Endothelial cell (in vitro differentiated cells): Measurements from ENCODE around the gene DOCK6. TPM values are rescaled to one million over a fixed set of nuclear protein-coding genes. Genes with fewer than 3 reads are reported as not detected.

Experiments used
- DNase-seq: peaks from one replicate; pipeline ENCODE4 v3.0.0; 2021; ENCODE audit warnings: low spot score
- H3K27ac Mint-ChIP-seq: one replicate; pipeline ENCODE4 v1.8.0; 2021; ENCODE audit warnings: mixed read lengths, inconsistent platforms; ENCODE audit not compliant: unreplicated experiment
- H3K27me3 Mint-ChIP-seq: one replicate; pipeline ENCODE4 v1.8.0; 2021; ENCODE audit warnings: mild to moderate bottlenecking, moderate library complexity, mixed read lengths, inconsistent platforms; ENCODE audit not compliant: unreplicated experiment
- H3K36me3 Mint-ChIP-seq: one replicate; pipeline ENCODE4 v1.8.0; 2021; ENCODE audit warnings: mild to moderate bottlenecking, low read depth, mixed read lengths, inconsistent platforms; ENCODE audit not compliant: unreplicated experiment
- H3K4me1 Mint-ChIP-seq: one replicate; pipeline ENCODE4 v1.8.0; 2021; ENCODE audit warnings: mild to moderate bottlenecking, mixed read lengths, inconsistent platforms; ENCODE audit not compliant: unreplicated experiment
- H3K4me3 Mint-ChIP-seq: one replicate; pipeline ENCODE4 v1.8.0; 2021; ENCODE audit warnings: mild to moderate bottlenecking, mixed read lengths, inconsistent platforms; ENCODE audit not compliant: unreplicated experiment
- H3K9me3 Mint-ChIP-seq: one replicate; pipeline ENCODE4 v1.8.0; 2021; ENCODE audit warnings: mixed read lengths, inconsistent platforms; ENCODE audit not compliant: unreplicated experiment
- CTCF ChIP-seq: fragments of 200-600 bp; sonication (generic); IDR thresholded peaks from one replicate; pipeline ENCODE4 v1.5.0; 2021; ENCODE audit warnings: antibody characterized with exemption; ENCODE audit not compliant: unreplicated experiment
- total RNA-seq: library from RNA; stranded (reverse); fragmentation: NEBNext Ultra II Directional; extraction: Animal tissue kit (Norgen Biotek cat#: 25700); gene quantifications from one replicate; pipeline ENCODE4 v1.2.1, GENCODE V29; 2021; ENCODE audit not compliant: unreplicated experiment

The DOCK6 gene
- total RNA-seq, 1 donor from 2014 or later = 411 TPM

- Mint-ChIP-seq H3K4me3 (no peak overlapping the region), H3K27me3 (peaks cover 2% of the 10 kb centered on the region), H3K36me3 (no peaks in the 10 kb centered on the region), H3K27ac (peak overlapping the region; percentile 70), H3K4me1 (peaks cover 14% of the 10 kb centered on the region), H3K9me3 (no peaks in the 10 kb centered on the region)
- no peak for TF ChIP-seq CTCF
- no peak for DNase-seq
Observed at GRCh38 chr19:11278670-11279069, 16.3 kb upstream of the DOCK6 start.

GRCh38 chr19:11274533-11275086, 12.3 kb upstream of the DOCK6 start:
- Mint-ChIP-seq H3K27ac (no peak overlapping the region), H3K27me3 (peaks cover 2% of the 10 kb centered on the region), H3K36me3 (no peaks in the 10 kb centered on the region), H3K4me1 (peaks cover 10% of the 10 kb centered on the region), H3K9me3 (no peaks in the 10 kb centered on the region), H3K4me3 (no peak overlapping the region)
- DNase-seq = no peak
- TF ChIP-seq CTCF = no peak

- Mint-ChIP-seq H3K27me3 (peaks cover 2% of the 10 kb centered on the region), H3K4me1 (peaks cover 14% of the 10 kb centered on the region), H3K9me3 (no peaks in the 10 kb centered on the region), H3K27ac (no peak overlapping the region), H3K4me3 (no peak overlapping the region), H3K36me3 (no peaks in the 10 kb centered on the region)
- TF ChIP-seq CTCF = no peak
- DNase-seq = no peak
Observed at GRCh38 chr19:11273989-11274388, 11.7 kb upstream of the DOCK6 start.

- Mint-ChIP-seq H3K36me3 (no peaks in the 10 kb centered on the region), H3K9me3 (no peaks in the 10 kb centered on the region), H3K27ac (no peak overlapping the region), H3K27me3 (peaks cover 2% of the 10 kb centered on the region), H3K4me1 (peaks cover 20% of the 10 kb centered on the region), H3K4me3 (no peak overlapping the region)
- TF ChIP-seq CTCF = no peak
- DNase-seq = no peak
Observed at GRCh38 chr19:11273296-11273695, 11.0 kb upstream of the DOCK6 start.

- H3K4me3 Mint-ChIP-seq = peak overlapping the region; percentile 53
- no peak for TF ChIP-seq CTCF
Observed at GRCh38 chr19:11269408-11269807, 7.1 kb upstream of the DOCK6 start.

More at GRCh38 chr19:11269408-11269807, 7.1 kb upstream of the DOCK6 start:
- no peaks in the 10 kb centered on the region for H3K9me3 Mint-ChIP-seq
- H3K27me3 Mint-ChIP-seq = peaks cover 14% of the 10 kb centered on the region
- peak overlapping the region; percentile 99 for H3K27ac Mint-ChIP-seq
- peaks cover 3% of the 10 kb centered on the region for H3K36me3 Mint-ChIP-seq
- DNase-seq = no peak
- peaks cover 42% of the 10 kb centered on the region for H3K4me1 Mint-ChIP-seq
